H1 (cell line): Measurements from ENCODE around the gene CXCL1. TPM values are rescaled to one million over a fixed set of nuclear protein-coding genes. Genes with fewer than 3 reads are reported as not detected.

Experiments
- CTCF ChIA-PET: fragments of 300-600 bp; sonication (Branson Sonifier 250); formaldehyde crosslinking; loops from one replicate; lab custom pipeline; 2021; ENCODE audit not compliant: partially characterized antibody; lab: Charles Lee
- POLR2A ChIA-PET: fragments of 300-600 bp; sonication (Branson Sonifier 250); formaldehyde crosslinking; loops from one replicate; lab custom pipeline; 2021; ENCODE audit warnings: inconsistent platforms; ENCODE audit not compliant: partially characterized antibody; lab: Charles Lee
- DNase-seq, 2 experiments: peaks; one replicate each; pipeline versions ENCODE4 v3.0.0 to v3.0.0-alpha.2; 2010 to 2022; ENCODE audit warnings: low spot score in 2 of 2, low read depth in 1 of 2, mixed read lengths in 1 of 2
- FAIRE-seq: peaks from 2 replicates; lab custom pipeline; 2011; peaks lifted over from hg19 to GRCh38; lab: Jason Lieb, UNC
- H2AFZ ChIP-seq: 2 replicates; pipeline ENCODE4 v1.8.1; 2012; ENCODE audit warnings: low read length, inconsistent platforms
- H2AK5ac ChIP-seq: 2 replicates; pipeline ENCODE4 v1.6.1; 2013; ENCODE audit warnings: low read depth, low read length
- H2BK120ac ChIP-seq: replicated peaks from 2 replicates; pipeline ENCODE3; 2013; ENCODE audit warnings: low read depth, low read length, inconsistent platforms
- H2BK12ac ChIP-seq: 2 replicates; pipeline ENCODE4 v1.6.1; 2013; ENCODE audit warnings: low read depth, low read length
- H2BK15ac ChIP-seq: 2 replicates; pipeline ENCODE4 v1.6.1; 2013; ENCODE audit warnings: low read length
- H2BK20ac ChIP-seq: 2 replicates; pipeline ENCODE4 v1.6.1; 2013; ENCODE audit warnings: low read length
- H2BK5ac ChIP-seq: 2 replicates; pipeline ENCODE4 v1.6.1; 2013; ENCODE audit warnings: low read depth, low read length
- H3K14ac ChIP-seq: 2 replicates; pipeline ENCODE4 v1.6.1; 2013; ENCODE audit warnings: inconsistent platforms; ENCODE audit not compliant: insufficient read length
- H3K18ac ChIP-seq: 2 replicates; pipeline ENCODE4 v1.6.1; 2013; ENCODE audit warnings: low read length; ENCODE audit errors: extremely low read depth
- H3K23ac ChIP-seq: 2 replicates; pipeline ENCODE4 v1.6.1; 2013; ENCODE audit warnings: inconsistent platforms; ENCODE audit not compliant: insufficient read length
- H3K23me2 ChIP-seq: 2 replicates; pipeline ENCODE4 v1.6.1; 2013; ENCODE audit warnings: low read depth, low read length
- H3K27ac ChIP-seq: 2 replicates; pipeline ENCODE4 v1.6.1; 2011; ENCODE audit warnings: low read depth, low read length, inconsistent platforms
- H3K27me3 ChIP-seq, 4 experiments: replicated peaks in 1 of 4; 1 replicate in 1 of 4; 2 replicates in 3 of 4; pipeline versions ENCODE4 v1.6.1 to v1.8.1; 2011 to 2013; ENCODE audit warnings: low read length in 3 of 4, mild to moderate bottlenecking in 3 of 4, inconsistent platforms in 2 of 4, mixed read lengths in 2 of 4, moderate library complexity in 1 of 4; ENCODE audit not compliant: control insufficient read depth in 3 of 4, insufficient read depth in 3 of 4; ENCODE audit errors: extremely low read depth in 1 of 4
- H3K36me3 ChIP-seq, 4 experiments: 2 replicates each; pipeline versions ENCODE4 v1.6.1 to v1.8.1; 2011 to 2013; ENCODE audit warnings: mild to moderate bottlenecking in 4 of 4, low read length in 3 of 4, moderate library complexity in 2 of 4, control low read depth in 1 of 4, inconsistent platforms in 1 of 4; ENCODE audit not compliant: insufficient read depth in 4 of 4, control insufficient read depth in 2 of 4
- H3K4ac ChIP-seq: replicated peaks from 2 replicates; pipeline ENCODE3; 2013; ENCODE audit warnings: low read length, low read depth, mixed read lengths, inconsistent platforms; ENCODE audit not compliant: insufficient read length
- H3K4me1 ChIP-seq, 4 experiments: replicated peaks in 1 of 4; 1 replicate in 1 of 4; 2 replicates in 3 of 4; pipeline versions ENCODE4 v1.6.1 to v1.8.1; 2011 to 2013; ENCODE audit warnings: low read length in 3 of 4, inconsistent platforms in 2 of 4, mixed read lengths in 1 of 4; ENCODE audit not compliant: insufficient read depth in 4 of 4, control insufficient read depth in 3 of 4
- H3K4me2 ChIP-seq, 2 experiments: 2 replicates each; pipeline versions ENCODE4 v1.6.1 to v1.8.1; 2011 to 2013; ENCODE audit warnings: low read depth in 2 of 2, low read length in 2 of 2, control low read depth in 1 of 2, inconsistent platforms in 1 of 2, mild to moderate bottlenecking in 1 of 2; ENCODE audit not compliant: insufficient read depth in 1 of 2
- H3K4me3 ChIP-seq, 4 experiments: fragments of 200-600, 300-600 bp in 1 of 4; sonication (generic), shearing (Covaris generic), sonication (Bioruptor Twin) in 1 of 4; 2 replicates each; pipeline versions ENCODE4 v1.5.1 to v1.8.1; 2011 to 2016; ENCODE audit warnings: low read length in 4 of 4, low read depth in 3 of 4, control low read depth in 2 of 4, inconsistent platforms in 2 of 4, mild to moderate bottlenecking in 2 of 4, mixed read lengths in 1 of 4, moderate library complexity in 1 of 4; ENCODE audit not compliant: insufficient read depth in 2 of 4; ENCODE audit errors: extremely low read depth in 1 of 4
- H3K56ac ChIP-seq: replicated peaks from 2 replicates; pipeline ENCODE3; 2013; ENCODE audit warnings: low read depth, mild to moderate bottlenecking, mixed read lengths, low read length, inconsistent platforms; ENCODE audit not compliant: insufficient read length
- H3K79me1 ChIP-seq: 2 replicates; pipeline ENCODE4 v1.6.1; 2013; ENCODE audit warnings: low read depth, low read length, control low read depth
- H3K79me2 ChIP-seq, 2 experiments: 2 replicates each; pipeline versions ENCODE4 v1.6.1 to v1.8.1; 2012 to 2013; ENCODE audit warnings: low read length in 2 of 2, mild to moderate bottlenecking in 2 of 2, inconsistent platforms in 1 of 2; ENCODE audit not compliant: insufficient read depth in 2 of 2, control insufficient read depth in 1 of 2
- H3K9ac ChIP-seq, 4 experiments: replicated peaks in 1 of 4; 1 replicate in 1 of 4; 2 replicates in 3 of 4; pipeline versions ENCODE4 v1.6.1 to v1.8.1; 2011 to 2013; ENCODE audit warnings: low read depth in 3 of 4, low read length in 3 of 4, control low read depth in 2 of 4, mild to moderate bottlenecking in 2 of 4, moderate library complexity in 2 of 4, inconsistent platforms in 1 of 4; ENCODE audit errors: extremely low read depth in 1 of 4
- H3K9me3 ChIP-seq, 2 experiments: 2 replicates each; pipeline versions ENCODE4 v1.6.1 to v1.8.1; 2012 to 2013; ENCODE audit warnings: mild to moderate bottlenecking in 2 of 2, moderate library complexity in 2 of 2, control low read depth in 1 of 2, inconsistent platforms in 1 of 2, low read depth in 1 of 2, low read length in 1 of 2, mixed read lengths in 1 of 2; ENCODE audit not compliant: insufficient read depth in 2 of 2
- H4K20me1 ChIP-seq, 2 experiments: replicated peaks in 1 of 2; 2 replicates each; pipeline versions ENCODE3 to v1.8.1; 2011 to 2013; ENCODE audit warnings: inconsistent platforms in 2 of 2, low read length in 2 of 2, mild to moderate bottlenecking in 1 of 2; ENCODE audit not compliant: insufficient read depth in 2 of 2, control insufficient read depth in 1 of 2
- H4K5ac ChIP-seq: 2 replicates; pipeline ENCODE4 v1.6.1; 2013; ENCODE audit warnings: low read length, low read depth, mixed read lengths, inconsistent platforms; ENCODE audit not compliant: insufficient read length
- H4K8ac ChIP-seq: 2 replicates; pipeline ENCODE4 v1.8.0; 2013; ENCODE audit warnings: mild to moderate bottlenecking, moderate library complexity, low read length, inconsistent platforms; ENCODE audit not compliant: insufficient read depth; ENCODE audit errors: extremely low read depth
- H4K91ac ChIP-seq: replicated peaks from 2 replicates; pipeline ENCODE3; 2013; ENCODE audit warnings: low read length, mixed read lengths, inconsistent platforms; ENCODE audit not compliant: insufficient read length
- ASH2L ChIP-seq: fragments of 200-600, 300-600 bp; sonication (generic); IDR thresholded peaks from one replicate; pipeline ENCODE4 v1.7.1; 2017; ENCODE audit warnings: low read length
- E2F6 ChIP-seq: IDR thresholded peaks from 2 replicates; pipeline ENCODE4 v1.6.1; 2012; ENCODE audit warnings: inconsistent platforms
- GTF2F1 ChIP-seq: IDR thresholded peaks from 2 replicates; pipeline ENCODE4 v1.6.1; 2012; ENCODE audit warnings: low read depth, low read length, improper control_type of control experiment, borderline replicate concordance
- HDAC2 ChIP-seq, 2 experiments: fragments of 300-600 bp in 1 of 2; sonication (generic) in 1 of 2; IDR thresholded peaks; 2 replicates each; pipeline ENCODE4 v1.6.1; 2011 to 2012; ENCODE audit warnings: low read depth in 2 of 2, low read length in 2 of 2, mild to moderate bottlenecking in 2 of 2, moderate library complexity in 2 of 2, borderline replicate concordance in 1 of 2, inconsistent platforms in 1 of 2
- KDM1A ChIP-seq: fragments of 200-600, 300-600 bp; sonication (generic); IDR thresholded peaks from 2 replicates; pipeline ENCODE4 v1.7.1; 2016; ENCODE audit warnings: mild to moderate bottlenecking, low read length, borderline replicate concordance
- POLR2A ChIP-seq, 2 experiments: IDR thresholded peaks; 1 replicate in 1 of 2; 2 replicates in 1 of 2; pipeline ENCODE4 v1.6.1; 2011; ENCODE audit warnings: low read depth in 2 of 2, low read length in 2 of 2, mild to moderate bottlenecking in 2 of 2; ENCODE audit errors: control extremely low read depth in 1 of 2
- SP2 ChIP-seq: IDR thresholded peaks from 2 replicates; pipeline ENCODE4 v1.6.1; 2012; ENCODE audit warnings: mild to moderate bottlenecking, low read length, inconsistent platforms
- TAF1 ChIP-seq: IDR thresholded peaks from 2 replicates; pipeline ENCODE4 v1.6.1; 2011; ENCODE audit warnings: mild to moderate bottlenecking, low read depth, low read length
- TAF7 ChIP-seq: optimal IDR thresholded peaks from 2 replicates; pipeline ENCODE3; 2011; ENCODE audit warnings: low read depth, mild to moderate bottlenecking, inconsistent platforms, low read length, moderate library complexity, borderline replicate concordance
- WGBS, 2 experiments: shearing (Covaris generic) in 1 of 2; methylation state at CpG; one replicate each; pipeline versions ENCODE4 v1.1.6 to v1.1.7; 2013 to 2015; ENCODE audit warnings: low lambda C conversion rate in 2 of 2, mixed read lengths in 2 of 2, inconsistent platforms in 1 of 2, low coverage in 1 of 2, missing lambda C conversion rate in 1 of 2; ENCODE audit not compliant: insufficient replicate concordance in 2 of 2, insufficient coverage in 1 of 2, insufficient read length in 1 of 2; ENCODE audit errors: extremely low coverage in 1 of 2, missing lambda C conversion rate in 1 of 2; 5-methylcytosine and 5-hydroxymethylcytosine counted together
- polyA plus RNA-seq, 7 experiments: library from polyadenylated mRNA; depleted of rRNA in 3 of 7; stranded (reverse) in 5 of 7; unstranded in 2 of 7; fragments of >200 nt in 5 of 7; fragments of 200-250 nt in 2 of 7; gene quantifications; 1 replicate in 5 of 7; 2 replicates in 1 of 7; 4 replicates in 1 of 7; pipeline versions ENCODE4 v1.2.1 to v1.2.3, GENCODE V29; 2011 to 2013; ENCODE audit warnings: missing spikeins in 2 of 7, mixed read lengths in 2 of 7
- total RNA-seq: library from RNA; stranded (reverse); fragmentation: NEBNext Ultra II Directional; extraction: Animal tissue kit (Norgen Biotek cat#: 25700); gene quantifications from 2 replicates; pipeline ENCODE4 v1.2.1, GENCODE V29; 2021

CXCL1 gene
- total and polyA plus RNA-seq, 2 of the 8 experiments (the other 6 are each of a cell fraction or from before 2014, with no cell fraction given), result 0.77 to 0.80 TPM

GRCh38 chr4:73914071-73914470, 44.9 kb downstream of the CXCL1 start:
- Histone ChIP-seq H3K14ac (no peak overlapping the region), H2BK15ac (no peak overlapping the region), H4K8ac (no peak overlapping the region), H2BK120ac (no peak overlapping the region), H2BK20ac (no peak overlapping the region), H3K4me3 (no peak overlapping the region), H3K9me3 (no peaks in the 10 kb centered on the region), H3K4ac (no peak overlapping the region), H3K56ac (no peak overlapping the region), H3K18ac (no peak overlapping the region), H3K36me3 (no peaks in the 10 kb centered on the region), H3K23ac (no peak overlapping the region), H2BK12ac (no peak overlapping the region), H4K20me1 (no peaks in the 10 kb centered on the region), H3K9ac (no peak overlapping the region), H2BK5ac (no peak overlapping the region), H3K4me2 (no peak overlapping the region), H3K79me2 (no peaks in the 10 kb centered on the region), H3K27me3 (no peaks in the 10 kb centered on the region), H4K5ac (no peak overlapping the region), H3K79me1 (no peaks in the 10 kb centered on the region), H4K91ac (no peak overlapping the region), H3K23me2 (no peaks in the 10 kb centered on the region; the same call in 1 of the 2 replicates), H2AFZ (no peak overlapping the region), H3K4me1 (no peaks in the 10 kb centered on the region), H3K27ac (no peak overlapping the region), H2AK5ac (no peak overlapping the region)
- no peak for DNase-seq
- WGBS, 2 experiments, result 78% methylated on average over 1 of the region's 1 CpG; no CpG with 5 or more reads in 1 of the 2 experiments
- ChIA-PET POLR2A (no interaction called here), CTCF (interaction anchor here (1.2 kb wide), 1 partner anchor 10 kb away, joined by 3 read pairs; no protein-coding TSS in a partner anchor)
- FAIRE-seq, result no peak
- TF ChIP-seq KDM1A (no peak), SP2 (no peak), HDAC2 (IDR thresholded peaks at IDR 0.05; ENCODE audit: borderline replicate concordance in 1 of 2, low read depth in 2 of 2, low read length in 2 of 2) (no peak), ASH2L (no peak), TAF7 (no peak), POLR2A (IDR thresholded peaks at IDR 0.05; ENCODE audit: control extremely low read depth in 1 of 2, low read depth in 2 of 2, low read length in 2 of 2) (no peak), E2F6 (no peak), TAF1 (no peak), GTF2F1 (no peak)
